Measurements from ENCODE around the gene TTLL13. TPM values are rescaled to one million over a fixed set of nuclear protein-coding genes. Genes with fewer than 3 reads are reported as not detected.

The TTLL13 gene
- polyA plus RNA-seq, 1 of the 3 experiments (the other 2 are of a cell fraction), result 0.03 TPM

- ChIA-PET CTCF (interaction anchor here (1.0 to 9.0 kb wide), 6 partner anchors 13 to 88 kb away, joined by 3 to 74 read pairs (median 5); partner anchors contain the start of gene CIB1), POLR2A (interaction anchor here (0.5 to 4.2 kb wide), 2 partner anchors 12 to 111 kb away, joined by 6 to 35 read pairs; no protein-coding TSS in a partner anchor)
- peaks cover 5% of the 10 kb centered on the region for H3F3A ChIP-seq (replicated peaks; ENCODE audit: insufficient read depth)
- 0 out of 2 replicates have a peak, but pooled peaks cover 4% of the 10 kb centered on the region for H4K20me1 ChIP-seq (ENCODE audit: insufficient read depth)
- H3K4me3 ChIP-seq (ENCODE audit: low read depth in 2 of 2, low read length in 1 of 2), result no peak overlapping the region
- H3K9me2 ChIP-seq, result no peaks in the 10 kb centered on the region
- peaks cover 3 to 50% of the 10 kb centered on the region in 2 experiments; a peak in 2 of 4 replicates for H3K4me1 ChIP-seq (ENCODE audit: control insufficient read depth in 1 of 2, insufficient read depth in 2 of 2, low read depth in 1 of 2, low read length in 1 of 2)
- no peak overlapping the region for H3K27ac ChIP-seq (ENCODE audit: low read depth in 2 of 2, low read length in 1 of 2)
- no peaks in the 10 kb centered on the region for H3K27me3 ChIP-seq (ENCODE audit: insufficient read depth)
- H3K4me2 ChIP-seq, result no peak overlapping the region; the same call in 1 of the 2 replicates
- WGBS (ENCODE audit: low lambda C conversion rate), result 98% methylated on average over 7 of the region's 7 CpGs
- no peak overlapping the region for H3K9ac ChIP-seq
- no peak for DNase-seq
- H2AFZ ChIP-seq (ENCODE audit: low read depth), result no peak overlapping the region
- peaks cover 49% of the 10 kb centered on the region for H3K79me2 ChIP-seq (ENCODE audit: insufficient read depth)
- no peaks in the 10 kb centered on the region for H3K9me3 ChIP-seq
- peaks cover 0 to 11% of the 10 kb centered on the region in 2 experiments for H3K36me3 ChIP-seq (replicated peaks in 1 of 2; ENCODE audit: control insufficient read depth in 1 of 2, insufficient read depth in 2 of 2, low read length in 1 of 2)
- TF ChIP-seq RAD21 (IDR thresholded peaks at IDR 0.05; ENCODE audit: low read length), result no peak
- TF ChIP-seq ELF1 (IDR thresholded peaks at IDR 0.05), result no peak
- no peak for TF ChIP-seq YY1 (IDR thresholded peaks at IDR 0.05; ENCODE audit: low read depth)
- TF ChIP-seq RFX5 (IDR thresholded peaks at IDR 0.05; ENCODE audit: low read length), result no peak
Measured at GRCh38 chr15:90203473-90203872, 45.9 kb upstream of the TTLL13 start.

GRCh38 chr15:90203922-90204321, 45.4 kb upstream of the TTLL13 start:
- Histone ChIP-seq H3K9me3 (no peaks in the 10 kb centered on the region), H4K20me1 (ENCODE audit: insufficient read depth) (0 out of 2 replicates have a peak, but pooled peaks cover 4% of the 10 kb centered on the region), H3K27ac (ENCODE audit: low read depth in 2 of 2, low read length in 1 of 2) (no peak overlapping the region; a peak in 1 of 4 replicates), H3F3A (replicated peaks; ENCODE audit: insufficient read depth) (peaks cover 5% of the 10 kb centered on the region), H3K9ac (no peak overlapping the region), H2AFZ (ENCODE audit: low read depth) (no peak overlapping the region), H3K79me2 (ENCODE audit: insufficient read depth) (peaks cover 49% of the 10 kb centered on the region), H3K4me2 (no peak overlapping the region), H3K27me3 (ENCODE audit: insufficient read depth) (no peaks in the 10 kb centered on the region), H3K36me3 (replicated peaks in 1 of 2; ENCODE audit: control insufficient read depth in 1 of 2, insufficient read depth in 2 of 2, low read length in 1 of 2) (peaks cover under 1 to 11% of the 10 kb centered on the region in 2 experiments), H3K9me2 (no peaks in the 10 kb centered on the region), H3K4me1 (ENCODE audit: control insufficient read depth in 1 of 2, insufficient read depth in 2 of 2, low read depth in 1 of 2, low read length in 1 of 2) (peaks cover 3 to 50% of the 10 kb centered on the region in 2 experiments; a peak in 2 of 4 replicates), H3K4me3 (ENCODE audit: low read depth in 2 of 2, low read length in 1 of 2) (no peak overlapping the region)
- ChIA-PET POLR2A (interaction anchor here (4.2 kb wide), 1 partner anchor 12 kb away, joined by 35 read pairs; no protein-coding TSS in a partner anchor), CTCF (interaction anchor here (1.0 to 9.0 kb wide), 4 partner anchors 12 to 60 kb away, joined by 3 to 74 read pairs (median 19); partner anchors contain the start of gene CIB1)
- TF ChIP-seq FOXJ3 (CRISPR knock-in tag; IDR thresholded peaks at IDR 0.05) (no peak), YY1 (IDR thresholded peaks at IDR 0.05; ENCODE audit: low read depth) (no peak), POLR2AphosphoS5 (IDR thresholded peaks at IDR 0.05; ENCODE audit: low read depth, low read length) (no peak), EP300 (IDR thresholded peaks at IDR 0.05; ENCODE audit: borderline replicate concordance in 1 of 2, low read depth in 1 of 2, low read length in 1 of 2) (no peak)
- 77% methylated on average over 4 of the region's 8 CpGs for WGBS (ENCODE audit: low lambda C conversion rate)
- no peak for DNase-seq

- H2AFZ ChIP-seq (ENCODE audit: low read depth), result no peak overlapping the region
- no peak overlapping the region for H3K4me3 ChIP-seq (ENCODE audit: low read depth in 2 of 2, low read length in 1 of 2)
- peaks cover 49% of the 10 kb centered on the region for H3K79me2 ChIP-seq (ENCODE audit: insufficient read depth)
- POLR2A ChIA-PET, result interaction anchor here (1.1 to 1.5 kb wide), 2 partner anchors 10 to 13 kb away, joined by 3 to 7 read pairs; no protein-coding TSS in a partner anchor
- H3K9me3 ChIP-seq, result no peaks in the 10 kb centered on the region
- CTCF ChIA-PET, result interaction anchor here (0.9 to 9.0 kb wide), 9 partner anchors 11 to 443 kb away, joined by 3 to 74 read pairs (median 4); partner anchors contain the start of genes AP3S2, CIB1 and GDPGP1
- H3K27me3 ChIP-seq (ENCODE audit: insufficient read depth), result no peaks in the 10 kb centered on the region
- peak; percentile 9 for DNase-seq
- WGBS (ENCODE audit: low lambda C conversion rate), result 88% methylated on average over 6 of the region's 10 CpGs
- peaks cover 3 to 11% of the 10 kb centered on the region in 2 experiments for H3K36me3 ChIP-seq (replicated peaks in 1 of 2; ENCODE audit: control insufficient read depth in 1 of 2, insufficient read depth in 2 of 2, low read length in 1 of 2)
- no peak overlapping the region; a peak in 1 of 4 replicates for H3K27ac ChIP-seq (ENCODE audit: low read depth in 2 of 2, low read length in 1 of 2)
- H3K4me1 ChIP-seq (ENCODE audit: control insufficient read depth in 1 of 2, insufficient read depth in 2 of 2, low read depth in 1 of 2, low read length in 1 of 2), result peaks cover 3 to 55% of the 10 kb centered on the region in 2 experiments; a peak in 3 of 4 replicates
- H3K9ac ChIP-seq, result no peak overlapping the region
- H3K4me2 ChIP-seq, result no peak overlapping the region
- H3F3A ChIP-seq (replicated peaks; ENCODE audit: insufficient read depth), result peaks cover under 1% of the 10 kb centered on the region
- 0 out of 2 replicates have a peak, but pooled peaks cover 4% of the 10 kb centered on the region for H4K20me1 ChIP-seq (ENCODE audit: insufficient read depth)
- H3K9me2 ChIP-seq, result no peaks in the 10 kb centered on the region
- TF ChIP-seq SIN3A (IDR thresholded peaks at IDR 0.05; ENCODE audit: borderline replicate concordance, low read depth, low read length), result no peak
- no peak for TF ChIP-seq NRF1 (IDR thresholded peaks at IDR 0.05; ENCODE audit: low read depth, low read length)
- TF ChIP-seq, protein P1, sequence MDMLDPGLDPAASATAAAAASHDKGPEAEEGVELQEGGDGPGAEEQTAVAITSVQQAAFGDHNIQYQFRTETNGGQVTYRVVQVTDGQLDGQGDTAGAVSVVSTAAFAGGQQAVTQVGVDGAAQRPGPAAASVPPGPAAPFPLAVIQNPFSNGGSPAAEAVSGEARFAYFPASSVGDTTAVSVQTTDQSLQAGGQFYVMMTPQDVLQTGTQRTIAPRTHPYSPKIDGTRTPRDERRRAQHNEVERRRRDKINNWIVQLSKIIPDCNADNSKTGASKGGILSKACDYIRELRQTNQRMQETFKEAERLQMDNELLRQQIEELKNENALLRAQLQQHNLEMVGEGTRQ (IDR thresholded peaks at IDR 0.05; ENCODE audit: borderline replicate concordance, low read depth, low read length), result no peak
- no peak for TF ChIP-seq JUND (IDR thresholded peaks at IDR 0.05)
- no peak for TF ChIP-seq PBX3 (IDR thresholded peaks at IDR 0.05)
- no peak for TF ChIP-seq RXRA (IDR thresholded peaks at IDR 0.05; ENCODE audit: borderline replicate concordance, low read depth)
- TF ChIP-seq TEAD4 (IDR thresholded peaks at IDR 0.05; ENCODE audit: borderline replicate concordance, insufficient read depth), result no peak
- TF ChIP-seq TAF1 (IDR thresholded peaks at IDR 0.05; ENCODE audit: borderline replicate concordance, low read depth, low read length), result no peak
- no peak for TF ChIP-seq NFIC (IDR thresholded peaks at IDR 0.05; ENCODE audit: borderline replicate concordance)
- no peak for TF ChIP-seq MEF2A (IDR thresholded peaks at IDR 0.05; ENCODE audit: borderline replicate concordance, low read depth)
- TF ChIP-seq YY1 (IDR thresholded peaks at IDR 0.05; ENCODE audit: low read depth), result no peak
- no peak for TF ChIP-seq USF1 (IDR thresholded peaks at IDR 0.05; ENCODE audit: borderline replicate concordance, low read depth)
Measured at GRCh38 chr15:90205050-90205848, 44.1 kb upstream of the TTLL13 start.
